ENCODE measurements around the gene TKTL1. TPM values are rescaled to one million over a fixed set of nuclear protein-coding genes. Genes with fewer than 3 reads are reported as not detected.

The TKTL1 gene
- total RNA-seq, 1 experiment from 2014 or later, result 0.37 TPM

DNA sequence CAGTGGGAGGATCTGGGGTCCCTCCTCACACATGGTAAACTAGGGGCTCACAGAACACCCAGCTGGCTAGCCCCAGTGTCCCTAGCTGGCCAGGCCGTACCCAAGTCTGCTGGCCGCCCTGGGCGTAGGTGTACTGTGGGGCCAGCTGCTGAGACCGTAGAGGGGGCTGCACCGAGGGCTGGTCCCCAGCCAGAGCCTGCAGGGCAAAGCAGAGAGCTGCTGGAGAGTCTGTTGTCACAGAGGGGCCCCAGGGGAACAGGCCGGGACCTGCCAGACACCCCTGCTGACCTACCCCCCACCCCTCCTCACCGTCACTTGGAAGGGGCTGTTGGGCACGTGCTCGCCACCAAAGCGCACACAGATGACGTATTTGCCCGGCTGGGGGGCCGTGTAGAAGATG is 58.9 kb downstream of the TKTL1 start:
- in situ Hi-C loops (cut with HindIII; ENCODE audit: low pct_unique_long_range_greater_than_20kb, low sequenced_read_pairs), result no loop called here
- DNase-seq (ENCODE audit: low read depth), result no peak

DNA sequence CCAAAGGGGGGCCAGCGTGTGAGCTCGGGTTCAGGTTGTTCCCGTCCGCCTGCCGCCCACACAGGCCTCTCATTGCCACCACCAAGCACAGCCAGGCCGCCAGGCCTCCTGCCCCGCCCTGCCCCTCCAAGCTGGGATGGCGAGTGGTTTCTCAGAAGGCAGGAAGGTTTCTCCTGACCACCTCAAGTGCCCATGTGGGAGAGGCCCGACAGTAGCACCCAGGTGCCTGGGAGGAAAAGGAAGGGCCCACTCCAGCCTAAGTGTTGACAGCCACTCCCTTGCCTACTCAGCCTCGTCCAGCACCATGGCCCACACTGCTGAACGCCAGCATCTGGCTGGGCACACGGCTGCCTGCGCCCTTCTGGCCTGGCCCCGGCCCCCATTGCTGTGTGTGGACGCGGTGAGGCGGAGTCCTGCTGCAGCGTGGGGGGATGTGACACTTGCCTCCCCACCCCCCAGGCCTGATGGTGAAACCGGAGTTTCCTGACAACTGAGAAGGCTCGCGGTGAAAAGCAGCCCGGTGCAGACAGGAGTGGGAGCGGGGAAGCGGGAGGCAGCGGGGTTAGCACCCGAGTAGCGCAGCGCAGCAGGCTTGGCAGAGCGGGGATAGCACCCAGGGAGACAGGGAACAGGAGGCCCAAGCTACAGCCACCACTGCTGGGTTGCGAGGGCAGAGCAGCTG is 59.6 kb downstream of the TKTL1 start:
- in situ Hi-C loops (cut with HindIII; ENCODE audit: low pct_unique_long_range_greater_than_20kb, low sequenced_read_pairs), result no loop called here
- DNase-seq (ENCODE audit: low read depth), result no peak

DNA sequence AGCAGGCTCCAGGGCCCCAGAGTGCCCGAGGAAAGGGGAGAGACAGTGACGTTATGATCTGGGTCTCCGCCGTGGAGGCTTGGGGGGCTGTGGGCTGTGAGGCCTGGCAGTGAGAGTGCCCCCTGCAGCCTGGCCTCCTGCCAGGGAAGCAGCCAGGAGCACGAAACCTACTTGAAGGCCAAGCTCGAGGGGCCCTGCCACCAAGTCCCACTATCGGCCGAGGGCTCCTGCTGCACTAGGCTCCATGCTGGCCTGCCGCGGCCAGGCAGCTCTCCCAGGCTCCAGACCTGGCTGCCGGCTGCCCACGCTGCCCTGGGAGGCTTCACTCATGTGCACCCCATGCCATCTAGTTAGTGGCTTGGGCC is 60.2 kb downstream of the TKTL1 start:
- DNase-seq (ENCODE audit: low read depth), result no peak
- in situ Hi-C loops (cut with HindIII; ENCODE audit: low pct_unique_long_range_greater_than_20kb, low sequenced_read_pairs), result no loop called here

DNA sequence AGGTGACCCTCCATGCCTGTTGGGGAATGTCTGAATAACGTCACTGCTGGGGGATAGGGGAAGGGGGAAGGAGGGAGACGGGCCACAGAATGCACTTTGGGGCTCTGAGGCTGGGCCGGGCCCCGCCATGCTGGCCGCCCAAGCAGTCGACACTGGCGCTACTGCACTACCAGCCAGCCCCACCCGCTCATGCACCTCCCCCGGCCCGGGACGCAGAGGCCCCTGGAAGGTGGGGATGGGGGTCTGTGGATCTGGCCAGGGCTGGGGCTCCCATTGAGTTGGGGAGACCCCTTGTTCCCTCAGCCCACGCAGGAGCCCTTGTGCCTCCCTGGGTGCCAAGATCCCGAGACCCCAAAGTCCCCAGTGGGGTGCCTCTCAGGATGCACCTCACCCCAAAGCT is 61.0 kb downstream of the TKTL1 start:
- DNase-seq (ENCODE audit: low read depth), result no peak
- in situ Hi-C loops (cut with HindIII; ENCODE audit: low pct_unique_long_range_greater_than_20kb, low sequenced_read_pairs), result no loop called here

DNA sequence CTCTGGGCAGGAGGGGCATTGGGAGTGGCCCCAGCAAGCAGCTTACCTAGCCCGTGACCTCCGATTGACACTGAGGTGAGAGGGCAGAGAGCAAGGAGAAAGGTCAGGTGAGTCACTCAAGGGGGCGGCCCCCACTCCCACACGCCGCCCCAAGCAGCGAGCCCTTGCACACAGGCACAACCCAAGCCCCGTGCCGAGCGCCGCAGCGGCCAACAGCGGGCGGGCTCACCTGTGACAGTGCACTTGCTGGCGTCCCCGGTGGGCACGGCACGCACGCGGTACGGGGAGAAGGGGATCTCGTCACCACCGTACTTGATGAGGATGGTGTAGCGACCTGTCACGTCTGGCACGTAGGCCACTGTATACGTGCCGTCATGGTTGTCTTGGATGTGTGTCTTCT is 61.6 kb downstream of the TKTL1 start:
- in situ Hi-C loops (cut with HindIII; ENCODE audit: low pct_unique_long_range_greater_than_20kb, low sequenced_read_pairs), result no loop called here
- DNase-seq (ENCODE audit: low read depth), result no peak

DNA sequence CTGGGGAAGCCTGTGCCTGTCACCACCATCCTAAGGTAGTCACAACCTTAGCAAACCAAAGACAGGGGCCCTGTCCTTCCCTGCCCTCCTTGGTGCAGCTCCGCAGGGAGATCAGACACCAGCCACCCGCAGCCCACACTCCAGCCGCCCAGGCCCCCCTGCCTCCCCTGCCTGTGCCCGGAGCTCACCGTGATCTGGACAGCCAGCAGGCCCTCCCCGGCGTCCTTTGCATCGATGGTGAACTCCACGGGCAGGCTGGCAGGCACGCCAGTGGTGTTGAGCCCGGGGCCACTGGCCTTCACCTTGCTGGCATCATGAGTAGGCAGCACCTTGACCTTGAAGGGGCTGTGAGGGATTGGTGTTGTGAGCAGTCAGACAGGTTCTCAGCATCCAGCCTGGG is 62.4 kb downstream of the TKTL1 start:
- no peak for DNase-seq (ENCODE audit: low read depth)
- in situ Hi-C loops (cut with HindIII; ENCODE audit: low pct_unique_long_range_greater_than_20kb, low sequenced_read_pairs), result no loop called here

DNA sequence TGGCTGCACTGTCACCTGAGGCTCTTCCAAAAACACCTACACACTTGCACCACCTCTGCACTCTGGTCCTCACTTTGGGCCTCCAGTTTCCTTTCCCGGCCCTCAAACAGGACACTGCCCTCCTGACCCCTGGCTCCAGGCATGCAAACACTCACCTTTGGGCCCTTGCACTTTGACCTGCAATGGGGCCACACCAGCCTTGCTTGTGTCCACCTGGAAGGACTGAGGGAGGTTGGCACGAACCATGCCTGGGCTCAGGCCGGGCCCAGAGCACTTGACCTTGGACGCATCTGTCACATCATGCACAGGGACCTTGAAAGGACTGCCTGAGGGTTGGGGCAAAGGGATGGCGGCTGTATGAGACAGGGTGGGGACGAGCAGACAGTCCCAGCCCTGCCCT is 63.2 kb downstream of the TKTL1 start:
- in situ Hi-C loops (cut with HindIII; ENCODE audit: low pct_unique_long_range_greater_than_20kb, low sequenced_read_pairs), result no loop called here
- DNase-seq (ENCODE audit: low read depth), result no peak

DNA sequence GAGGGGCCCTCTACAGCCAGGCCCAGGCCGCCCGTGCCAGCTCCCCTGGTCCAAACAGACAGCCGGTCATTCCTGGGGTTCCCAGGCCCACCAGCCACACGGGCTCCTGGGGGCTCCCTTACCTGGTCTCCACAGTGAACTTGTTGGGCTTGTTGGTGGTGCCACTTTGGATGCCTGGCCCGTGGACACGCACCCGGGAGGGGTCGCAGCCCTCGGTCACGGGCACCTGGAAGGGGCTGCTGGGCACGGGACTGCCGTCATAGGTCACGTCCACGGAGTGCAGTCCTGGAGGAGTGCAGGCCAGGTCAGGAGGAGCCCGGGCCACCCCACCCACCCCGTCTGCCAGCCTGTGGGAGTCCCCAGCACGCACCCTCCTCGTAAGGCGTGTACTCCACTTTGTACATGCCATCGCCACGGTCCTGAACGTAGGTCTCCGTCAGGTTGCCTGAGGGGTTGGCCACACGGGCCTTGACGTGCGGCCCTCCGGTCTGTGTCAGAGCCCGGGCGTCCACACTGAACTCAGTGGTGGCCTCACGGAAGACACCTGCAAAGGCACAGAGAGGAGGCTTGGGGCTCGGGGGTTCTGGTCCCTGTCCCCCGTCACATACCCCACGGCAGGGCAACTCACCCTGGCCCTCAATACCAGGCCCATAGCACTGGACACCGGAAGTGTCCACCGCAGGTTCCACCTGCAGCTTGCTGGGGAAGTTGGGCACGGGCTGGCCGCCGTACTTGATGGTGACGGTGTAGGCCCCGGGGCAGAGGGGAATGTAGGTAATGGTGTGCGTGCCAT is 64.0 kb downstream of the TKTL1 start:
- in situ Hi-C loops (cut with HindIII; ENCODE audit: low pct_unique_long_range_greater_than_20kb, low sequenced_read_pairs), result no loop called here
- no peak for DNase-seq (ENCODE audit: low read depth)

DNA sequence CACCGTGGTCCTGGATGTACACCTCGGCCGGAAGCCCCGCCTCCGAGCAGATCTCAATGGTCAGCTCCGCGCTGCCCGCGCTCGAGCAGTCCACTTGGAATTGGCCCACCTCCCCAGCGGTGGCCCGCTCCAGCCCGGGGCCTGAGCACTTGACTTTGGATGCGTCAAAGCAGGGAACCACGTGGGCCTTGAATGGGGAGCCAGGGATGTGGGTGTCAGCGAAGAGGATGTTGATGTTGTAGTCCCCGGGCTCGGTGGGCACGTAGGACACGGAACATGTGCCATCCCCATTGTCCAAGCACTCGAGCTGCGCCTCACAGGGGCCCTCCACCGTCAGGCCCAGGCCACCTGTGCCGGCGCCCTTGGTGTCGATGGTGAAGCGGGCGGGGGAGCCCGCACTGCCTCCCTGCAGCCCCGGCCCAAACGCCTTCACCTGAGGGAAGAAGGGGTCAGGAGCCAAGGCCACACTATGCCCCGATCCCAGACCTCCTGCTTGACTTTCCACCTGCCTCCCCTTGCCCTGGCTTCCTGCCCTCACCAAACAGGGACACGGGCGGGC is 64.6 kb downstream of the TKTL1 start:
- in situ Hi-C loops (cut with HindIII; ENCODE audit: low pct_unique_long_range_greater_than_20kb, low sequenced_read_pairs), result no loop called here
- DNase-seq (ENCODE audit: low read depth), result no peak

DNA sequence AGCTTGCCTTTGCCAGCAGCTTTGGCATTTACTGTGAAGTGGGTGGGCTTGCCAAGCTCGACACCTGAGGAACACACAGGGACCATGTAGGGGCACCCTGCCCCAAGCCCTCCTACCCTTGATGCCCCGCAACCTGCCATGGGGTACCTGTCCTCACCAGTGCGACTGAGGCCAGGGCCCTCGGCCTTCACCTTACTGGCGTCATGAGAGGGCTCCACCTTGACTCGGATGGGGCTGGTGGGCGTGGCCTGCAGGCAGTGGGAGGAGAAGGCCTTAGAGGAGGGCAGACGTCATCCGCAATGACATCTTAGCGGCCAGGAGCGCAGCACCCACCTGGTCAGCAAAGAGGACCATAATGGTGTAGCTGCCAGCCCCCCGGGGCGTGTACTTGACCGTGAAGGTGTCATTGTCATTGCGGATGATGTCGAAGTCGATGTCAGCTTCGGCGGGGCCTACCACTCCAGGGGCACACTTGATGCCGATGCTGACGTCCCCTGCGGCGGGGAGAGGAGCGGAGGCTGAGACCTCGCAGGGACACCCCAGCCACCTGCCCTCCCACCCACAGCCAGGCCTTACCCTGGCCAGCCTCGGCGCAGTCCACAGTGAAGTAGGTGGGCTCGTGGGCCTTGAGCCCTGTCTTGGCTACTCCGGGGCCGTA is 66.6 kb downstream of the TKTL1 start:
- in situ Hi-C loops (cut with HindIII; ENCODE audit: low pct_unique_long_range_greater_than_20kb, low sequenced_read_pairs), result no loop called here
- DNase-seq (ENCODE audit: low read depth), result no peak

DNA sequence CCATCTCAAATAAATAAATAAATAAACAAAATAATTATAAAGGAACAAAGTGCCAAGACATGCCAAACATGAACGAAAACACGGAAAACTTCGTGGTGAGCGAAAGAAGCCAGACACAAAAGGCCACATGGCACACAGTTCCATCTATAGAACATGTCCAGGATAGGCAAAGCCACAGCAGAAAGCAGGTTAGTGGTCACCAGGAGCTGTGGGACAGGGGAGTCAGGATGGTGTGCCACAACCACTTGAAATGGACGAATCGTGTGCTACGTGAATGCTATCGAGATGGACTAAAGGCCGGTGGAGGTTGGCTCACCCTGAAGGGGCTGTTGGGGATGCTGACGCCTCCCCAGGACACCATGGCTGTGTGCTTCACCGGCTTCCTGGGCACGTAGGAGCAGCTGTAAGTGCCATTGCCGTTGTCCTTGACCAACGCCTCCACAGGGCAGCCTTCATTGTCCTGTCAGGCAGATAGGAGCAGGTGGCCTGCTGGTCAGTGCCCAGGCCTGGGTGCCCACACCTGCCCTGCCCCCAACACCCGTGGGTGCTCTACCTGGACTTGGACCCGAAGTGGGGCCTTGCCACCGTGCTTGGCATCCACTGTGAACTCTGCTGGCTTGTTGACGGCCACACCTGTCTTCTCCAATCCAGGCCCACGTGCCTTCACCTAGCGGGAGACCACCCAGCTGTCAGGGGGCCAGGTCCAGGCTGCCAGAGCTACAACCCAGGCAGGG is 68.3 kb downstream of the TKTL1 start:
- in situ Hi-C loops (cut with HindIII; ENCODE audit: low pct_unique_long_range_greater_than_20kb, low sequenced_read_pairs), result no loop called here
- no peak for DNase-seq (ENCODE audit: low read depth)

DNA sequence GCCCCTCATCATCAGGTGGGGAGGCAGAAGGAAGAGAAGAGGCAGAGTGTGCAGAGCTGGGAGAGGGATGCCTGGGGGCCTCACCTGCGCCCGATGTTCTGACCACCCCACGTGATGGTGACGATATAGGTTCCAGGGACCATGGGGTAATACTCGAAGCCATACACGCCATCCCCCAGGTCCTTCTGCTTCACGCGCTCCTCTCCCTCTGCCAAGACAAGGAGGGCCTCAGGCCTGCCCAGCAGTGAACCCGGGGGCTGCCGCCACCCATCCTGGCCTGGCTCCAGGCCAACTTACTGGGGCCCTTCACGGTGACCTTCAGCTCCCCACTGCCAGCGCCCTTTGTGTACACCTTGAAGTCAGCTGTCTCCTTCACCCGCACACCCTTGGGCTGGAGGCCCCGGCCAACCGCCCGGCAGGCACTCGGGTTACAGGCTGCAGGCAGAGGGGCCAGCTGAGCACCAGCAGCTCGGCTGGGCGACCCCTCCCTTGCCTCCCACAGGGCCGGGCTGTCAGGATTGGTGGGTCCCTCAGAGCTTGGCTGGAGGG is 69.5 kb downstream of the TKTL1 start:
- in situ Hi-C loops (cut with HindIII; ENCODE audit: low pct_unique_long_range_greater_than_20kb, low sequenced_read_pairs), result no loop called here
- no peak for DNase-seq (ENCODE audit: low read depth)

DNA sequence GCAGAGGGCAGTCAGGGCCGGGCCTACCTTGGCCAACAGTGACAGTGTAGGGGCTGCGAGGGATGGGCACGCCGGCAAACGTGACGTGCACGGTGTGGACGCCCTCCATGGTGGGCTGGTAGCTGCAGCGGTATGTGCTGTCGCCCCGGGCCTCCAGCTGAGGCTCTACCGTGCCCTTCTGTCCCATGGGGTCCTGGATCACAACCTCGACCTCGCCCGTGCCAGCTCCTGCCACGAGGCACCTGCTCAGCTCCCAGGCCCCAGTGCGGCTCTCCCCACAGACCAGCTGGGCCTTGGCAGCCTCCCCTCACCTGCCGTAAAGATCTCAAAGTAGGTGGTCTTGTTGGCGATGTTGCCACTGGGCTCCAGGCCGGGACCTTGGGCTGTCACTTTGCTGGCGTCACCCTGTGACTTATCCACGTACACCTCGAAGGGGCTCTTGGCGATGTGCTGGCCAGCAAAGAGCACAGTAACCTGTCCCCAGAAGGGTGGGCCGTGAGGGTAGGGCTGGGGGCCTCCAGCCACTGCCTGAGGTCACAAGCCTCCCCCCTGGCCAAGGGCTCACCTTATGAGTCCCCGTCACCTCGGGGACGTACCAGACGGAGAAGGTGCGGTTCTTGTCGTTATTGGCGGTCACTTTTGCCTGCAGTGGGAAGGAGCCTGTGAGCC is 70.5 kb downstream of the TKTL1 start:
- DNase-seq (ENCODE audit: low read depth), result no peak
- in situ Hi-C loops (cut with HindIII; ENCODE audit: low pct_unique_long_range_greater_than_20kb, low sequenced_read_pairs), result no loop called here

DNA sequence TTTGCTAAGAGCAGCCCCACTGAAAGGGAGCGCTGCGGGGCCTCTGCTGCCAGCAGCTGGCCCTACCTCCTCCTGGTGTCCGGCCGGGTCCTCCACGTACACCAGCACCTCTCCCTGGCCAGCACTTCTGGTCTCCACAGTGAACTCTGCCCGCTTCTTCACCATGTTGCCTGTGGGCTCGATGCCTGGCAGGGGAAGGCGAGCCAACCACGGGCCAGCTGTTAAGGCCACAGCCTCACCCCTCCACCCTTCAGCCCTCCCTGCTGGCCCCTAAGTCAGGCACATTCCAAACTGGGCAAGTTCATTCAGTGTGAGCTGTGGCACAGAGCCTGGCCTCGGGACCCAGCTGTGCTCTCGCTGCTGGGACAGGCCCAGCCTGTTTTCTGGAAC is 71.1 kb downstream of the TKTL1 start:
- no peak for DNase-seq (ENCODE audit: low read depth)
- in situ Hi-C loops (cut with HindIII; ENCODE audit: low pct_unique_long_range_greater_than_20kb, low sequenced_read_pairs), result no loop called here

DNA sequence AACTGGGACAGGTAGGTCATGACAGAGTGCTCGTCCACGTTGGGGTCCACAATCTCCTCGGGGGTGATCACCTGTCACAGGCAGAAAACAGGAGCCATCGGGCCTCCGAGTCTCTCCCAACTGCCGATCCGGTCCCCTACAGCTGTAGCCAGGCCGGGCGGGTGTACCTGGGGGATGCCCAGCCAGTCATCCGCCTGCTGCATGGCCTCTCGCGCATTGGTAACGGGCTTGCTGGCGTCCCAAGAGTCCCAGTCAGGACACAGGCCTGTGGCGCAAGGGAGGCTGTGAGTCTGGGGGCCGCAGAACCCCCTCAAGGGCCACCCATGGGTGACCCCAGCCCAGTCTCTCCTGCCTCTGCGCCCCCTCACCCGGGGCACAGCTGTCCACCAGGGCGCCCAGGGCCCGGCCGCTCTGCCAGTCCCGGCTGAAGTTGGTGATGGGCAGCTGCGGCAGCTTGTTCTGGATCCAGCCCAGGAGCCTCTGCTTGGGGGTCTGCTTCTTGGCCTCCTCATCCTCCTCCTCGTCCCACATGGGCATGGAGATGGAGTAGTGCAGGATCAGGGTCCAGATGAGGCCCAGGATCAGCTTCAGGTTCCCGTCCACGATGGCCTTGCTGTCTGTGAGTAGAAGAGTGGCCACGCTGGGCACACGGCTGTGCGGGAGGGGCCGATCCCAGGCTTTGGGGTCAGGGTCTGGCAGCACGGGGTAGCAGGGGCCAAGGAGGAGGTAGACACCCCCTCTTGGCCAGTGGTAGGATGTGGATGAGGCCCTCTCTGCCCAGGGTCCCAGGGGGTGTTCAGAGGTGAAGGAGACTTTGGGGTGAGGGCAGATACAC is 72.1 kb downstream of the TKTL1 start:
- in situ Hi-C loops (cut with HindIII; ENCODE audit: low pct_unique_long_range_greater_than_20kb, low sequenced_read_pairs), result no loop called here
- no peak for DNase-seq (ENCODE audit: low read depth)

DNA sequence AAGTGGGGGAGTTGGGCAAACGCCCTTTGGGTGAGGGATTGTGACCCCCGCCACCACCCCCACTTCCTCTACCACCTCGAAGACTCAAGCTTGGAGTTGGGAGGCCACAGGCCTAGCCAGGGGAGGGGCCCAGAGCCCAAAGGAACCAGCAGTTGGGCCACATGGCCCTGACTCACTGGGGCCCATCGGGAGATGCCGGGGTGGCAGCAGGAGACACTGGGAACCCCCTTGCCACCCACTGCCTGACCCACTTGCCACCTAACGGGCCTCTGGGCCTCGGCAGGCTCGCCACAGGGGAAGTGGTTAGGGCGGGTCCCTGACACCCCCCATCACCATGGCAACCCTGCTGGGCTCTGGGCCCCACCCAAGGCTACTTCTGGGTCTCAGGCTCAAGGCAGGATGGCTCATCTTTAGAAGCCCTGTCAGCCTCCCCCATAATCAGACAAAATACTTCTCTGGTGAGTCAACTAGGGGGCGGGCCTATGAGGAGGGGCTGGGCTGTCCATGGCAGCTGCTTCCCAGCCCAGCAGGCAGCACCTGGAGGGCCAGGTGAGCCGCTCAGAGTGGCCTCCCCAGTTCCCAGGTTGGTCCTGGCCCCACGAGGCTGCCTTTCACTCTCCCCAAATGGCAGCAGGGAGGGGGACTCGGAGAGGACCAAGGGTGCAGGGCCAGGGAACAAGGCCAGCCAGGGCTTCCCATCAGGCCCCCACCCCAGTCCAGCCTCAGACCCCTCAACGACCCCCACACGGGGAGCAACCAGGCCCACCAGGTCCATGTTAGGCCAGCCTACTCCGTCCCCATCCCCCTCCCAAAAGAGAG is 73.2 kb downstream of the TKTL1 start:
- peak; percentile 90 for DNase-seq (ENCODE audit: low read depth)
- in situ Hi-C loops (cut with HindIII; ENCODE audit: low pct_unique_long_range_greater_than_20kb, low sequenced_read_pairs), result no loop called here
